Common myeloid progenitor, CD34-positive (primary cell): ENCODE data around the gene CASK.

Experiments
- CTCF ChIA-PET: fragments of 350-600 bp; sonication (Branson Sonifier 250); formaldehyde crosslinking; loops from one replicate; lab custom pipeline; 2021; ENCODE audit warnings: antibody characterized with exemption; lab: Charles Lee
- POLR2A ChIA-PET: fragments of 350-600 bp; sonication (Branson Sonifier 250); formaldehyde crosslinking; loops from one replicate; lab custom pipeline; 2021; ENCODE audit warnings: antibody characterized with exemption; lab: Charles Lee
- DNase-seq, 3 donors: peaks; one replicate each; pipeline versions ENCODE4 v3.0.0 to v3.0.0-alpha.2; 2013
- H3K27ac ChIP-seq, 2 experiments: 1 replicate in 1 of 2; 2 replicates in 1 of 2; pipeline ENCODE4 v1.7.0; 2013; ENCODE audit warnings: inconsistent platforms in 2 of 2, low read length in 2 of 2, mild to moderate bottlenecking in 2 of 2, low read depth in 1 of 2, moderate library complexity in 1 of 2; ENCODE audit not compliant: severe bottlenecking in 2 of 2, insufficient read depth in 1 of 2, poor library complexity in 1 of 2
- H3K27me3 ChIP-seq, 5 experiments: replicated peaks in 2 of 5; 1 replicate in 3 of 5; 2 replicates in 2 of 5; pipeline versions ENCODE4 v1.6.1 to v1.7.0; 2013; ENCODE audit warnings: low read length in 4 of 5, mild to moderate bottlenecking in 2 of 5, moderate library complexity in 2 of 5, inconsistent platforms in 1 of 5; ENCODE audit not compliant: insufficient read depth in 5 of 5, control insufficient read depth in 4 of 5
- H3K36me3 ChIP-seq, 4 experiments: 1 replicate in 2 of 4; 2 replicates in 2 of 4; pipeline versions ENCODE4 v1.6.1 to v1.7.0; 2013; ENCODE audit warnings: low read length in 3 of 4, control low read depth in 1 of 4, mild to moderate bottlenecking in 1 of 4; ENCODE audit not compliant: control insufficient read depth in 4 of 4, insufficient read depth in 4 of 4
- H3K4me1 ChIP-seq, 4 experiments: 1 replicate in 3 of 4; 2 replicates in 1 of 4; pipeline versions ENCODE4 v1.6.1 to v1.7.1; 2013; ENCODE audit warnings: low read length in 3 of 4, mild to moderate bottlenecking in 3 of 4, control low read depth in 1 of 4, inconsistent platforms in 1 of 4, moderate library complexity in 1 of 4; ENCODE audit not compliant: control insufficient read depth in 4 of 4, insufficient read depth in 4 of 4; ENCODE audit errors: control extremely low read depth in 1 of 4
- H3K4me3 ChIP-seq, 7 experiments: 1 replicate in 4 of 7; 2 replicates in 3 of 7; pipeline versions ENCODE4 v1.5.1 to v1.7.0; 2013; ENCODE audit warnings: mild to moderate bottlenecking in 7 of 7, low read length in 6 of 7, moderate library complexity in 6 of 7, inconsistent platforms in 2 of 7, low read depth in 2 of 7, control low read depth in 1 of 7; ENCODE audit not compliant: insufficient read depth in 4 of 7, control insufficient read depth in 1 of 7; ENCODE audit errors: extremely low read depth in 1 of 7
- H3K9me3 ChIP-seq, 5 experiments: 1 replicate in 4 of 5; 2 replicates in 1 of 5; pipeline versions ENCODE4 v1.6.1 to v1.7.1; 2013; ENCODE audit warnings: low read length in 4 of 5, mild to moderate bottlenecking in 2 of 5, inconsistent platforms in 1 of 5, low read depth in 1 of 5, moderate library complexity in 1 of 5; ENCODE audit not compliant: control insufficient read depth in 4 of 5, insufficient read depth in 2 of 5; ENCODE audit errors: control extremely low read depth in 1 of 5
- WGBS: methylation state at CpG from one replicate; pipeline ENCODE4 v1.1.5; 2013; ENCODE audit not compliant: insufficient coverage; 5-methylcytosine and 5-hydroxymethylcytosine counted together

Gene CASK

GRCh38 chrX:41588271-41588670 is 335.1 kb downstream of the CASK start:
- Histone ChIP-seq H3K27ac (no peak overlapping the region), H3K4me1 (no peaks in the 10 kb centered on the region), H3K36me3 (no peaks in the 10 kb centered on the region), H3K4me3 (no peak overlapping the region), H3K9me3 (no peaks in the 10 kb centered on the region), H3K27me3 (no peaks in the 10 kb centered on the region)
- DNase-seq = no peak
- POLR2A ChIA-PET = no interaction called here
- CTCF ChIA-PET = no interaction called here
- no CpG with 5 or more reads among the region's 4 CpGs for WGBS

GRCh38 chrX:41580423-41581064 is 342.8 kb downstream of the CASK start:
- CTCF ChIA-PET = no interaction called here
- H3K27ac ChIP-seq = peak overlapping the region in 1 of 2 experiments; percentile 59
- H3K9me3 ChIP-seq = no peaks in the 10 kb centered on the region

GRCh38 chrX:41563876-41564275 is 359.5 kb downstream of the CASK start:
- DNase-seq = no peak
- no peaks in the 10 kb centered on the region for H3K9me3 ChIP-seq
- no CpG with 5 or more reads among the region's 3 CpGs for WGBS
- peaks cover 0 to 3% (median 0%) of the 10 kb centered on the region in 5 experiments for H3K27me3 ChIP-seq
- peaks cover 0 to 17% (median 12%) of the 10 kb centered on the region in 4 experiments for H3K4me1 ChIP-seq
- H3K4me3 ChIP-seq = no peak overlapping the region
- CTCF ChIA-PET = no interaction called here
- POLR2A ChIA-PET = no interaction called here
- no peak overlapping the region for H3K27ac ChIP-seq
- H3K36me3 ChIP-seq = no peaks in the 10 kb centered on the region

More at GRCh38 chrX:41580423-41581064, 342.8 kb downstream of the CASK start:
- Histone ChIP-seq H3K4me3 (peak overlapping the region in 1 of 7 experiments; percentile 47), H3K27me3 (peaks cover 0 to 4% (median 0%) of the 10 kb centered on the region in 5 experiments), H3K36me3 (peaks cover 0 to 4% (median 2%) of the 10 kb centered on the region in 4 experiments), H3K4me1 (peaks cover 0 to 3% (median 0%) of the 10 kb centered on the region in 4 experiments)
- DNase-seq = peak in 2 of 3 donors; percentile 36 to 53
- POLR2A ChIA-PET = interaction anchor here (0.6 to 0.7 kb wide), 2 partner anchors 84 to 845 kb away, joined by 3 read pairs; partner anchors contain the start of gene MED14
- no CpG with 5 or more reads among the region's 6 CpGs for WGBS

- H3K27ac ChIP-seq = peak overlapping the region; percentile 33 to 52
- ChIA-PET CTCF (interaction anchor here (2.6 kb wide), 1 partner anchor 199 kb away, joined by 13 read pairs; no protein-coding TSS in a partner anchor), POLR2A (no interaction called here)
- WGBS = 8% methylated on average over 2 of the region's 2 CpGs
- peak; percentile 40 to 88 (median 80) for DNase-seq
- H3K36me3 ChIP-seq = no peaks in the 10 kb centered on the region
- peaks cover 0 to 3% (median 0%) of the 10 kb centered on the region in 5 experiments for H3K27me3 ChIP-seq
- no peaks in the 10 kb centered on the region for H3K9me3 ChIP-seq
- H3K4me1 ChIP-seq = peaks cover 10 to 37% (median 23%) of the 10 kb centered on the region in 4 experiments
- H3K4me3 ChIP-seq = no peak overlapping the region
Observed at GRCh38 chrX:41561045-41561444, 362.3 kb downstream of the CASK start.

GRCh38 chrX:41559235-41560052 is 363.9 kb downstream of the CASK start:
- peak in 2 of 3 donors; percentile 45 to 52 for DNase-seq
- ChIA-PET POLR2A (no interaction called here), CTCF (interaction anchor here (1.1 to 1.8 kb wide), 6 partner anchors 127 to 282 kb away, joined by 3 to 14 read pairs (median 4); no protein-coding TSS in a partner anchor)
- Histone ChIP-seq H3K36me3 (no peaks in the 10 kb centered on the region), H3K9me3 (no peaks in the 10 kb centered on the region), H3K27ac (peak overlapping the region in 1 of 2 experiments; percentile 40), H3K4me1 (peaks cover 10 to 37% (median 23%) of the 10 kb centered on the region in 4 experiments), H3K4me3 (no peak overlapping the region), H3K27me3 (peaks cover 0 to 3% (median 0%) of the 10 kb centered on the region in 5 experiments)
- 80% methylated on average over 2 of the region's 7 CpGs for WGBS

GRCh38 chrX:41558531-41558930 is 364.8 kb downstream of the CASK start:
- ChIA-PET CTCF (interaction anchor here (1.1 to 1.8 kb wide), 7 partner anchors 36 to 281 kb away, joined by 3 to 14 read pairs (median 4); no protein-coding TSS in a partner anchor), POLR2A (no interaction called here)
- WGBS = no CpG with 5 or more reads among the region's 2 CpGs
- DNase-seq = peak; percentile 23 to 64 (median 55)
- Histone ChIP-seq H3K4me1 (peaks cover 10 to 37% (median 23%) of the 10 kb centered on the region in 4 experiments), H3K27me3 (peaks cover 0 to 3% (median 0%) of the 10 kb centered on the region in 5 experiments), H3K36me3 (no peaks in the 10 kb centered on the region), H3K27ac (no peak overlapping the region), H3K9me3 (no peaks in the 10 kb centered on the region), H3K4me3 (no peak overlapping the region)
